Panc1 (cell line): ENCODE data around the gene PRKACB. TPM values are rescaled to one million over a fixed set of nuclear protein-coding genes. Genes with fewer than 3 reads are reported as not detected.

Experiments used
- ATAC-seq: fragments of 200-7000 bp; cut with Tn5 transposase; 2 replicates; pipeline ENCODE4 v1.9.1; 2020; ENCODE audit warnings: mild to moderate bottlenecking, moderate library complexity
- BruUV-seq: library from RNA; stranded (reverse); fragments of 400-500 nt; replicated peaks from 2 replicates; lab custom pipeline; 2021; lab: Mats Ljungman, UMichigan
- CTCF ChIA-PET: fragments of 300-600 bp; sonication (Branson Sonifier 250); formaldehyde crosslinking; loops from one replicate; lab custom pipeline; 2022; ENCODE audit warnings: antibody characterized with exemption; lab: Charles Lee
- POLR2A ChIA-PET: fragments of 300-600 bp; sonication (Branson Sonifier 250); formaldehyde crosslinking; loops from one replicate; lab custom pipeline; 2022; ENCODE audit warnings: antibody characterized with exemption; lab: Charles Lee
- DNase-seq: peaks from one replicate; pipeline ENCODE4 v3.0.0-alpha.2; 2010; ENCODE audit warnings: low read depth, low spot score
- H3K27ac ChIP-seq: 2 replicates; pipeline ENCODE4 v1.5.1; 2011; ENCODE audit warnings: mild to moderate bottlenecking, low read length, inconsistent platforms
- H3K27me3 ChIP-seq: fragments of 200-500 bp; sonication (Bioruptor generic); 2 replicates; pipeline ENCODE4 v1.6.0; 2014; ENCODE audit warnings: low read length, inconsistent platforms; ENCODE audit not compliant: control insufficient read depth, insufficient read depth
- H3K36me3 ChIP-seq: fragments of 200-500 bp; sonication (Bioruptor generic); 2 replicates; pipeline ENCODE4 v1.5.1; 2014; ENCODE audit warnings: inconsistent platforms, mild to moderate bottlenecking, low read length, moderate library complexity; ENCODE audit not compliant: control insufficient read depth, insufficient read depth
- H3K4me1 ChIP-seq: 2 replicates; pipeline ENCODE4 v1.5.1; 2011; ENCODE audit warnings: inconsistent platforms, mild to moderate bottlenecking, low read length, moderate library complexity; ENCODE audit not compliant: control insufficient read depth, insufficient read depth
- H3K4me3 ChIP-seq, 2 experiments: 2 replicates each; pipeline ENCODE4 v1.5.1; 2011 to 2012; ENCODE audit warnings: low read depth in 2 of 2, low read length in 2 of 2, mild to moderate bottlenecking in 2 of 2, inconsistent platforms in 1 of 2, moderate library complexity in 1 of 2
- H3K9me3 ChIP-seq: fragments of 200-500 bp; sonication (Bioruptor generic); 2 replicates; pipeline ENCODE4 v1.5.1; 2014; ENCODE audit warnings: low read depth, mild to moderate bottlenecking, inconsistent platforms, low read length, moderate library complexity; ENCODE audit not compliant: control insufficient read depth, insufficient read depth
- CTCF ChIP-seq: fragments of 450-650 bp; IDR thresholded peaks from 2 replicates; pipeline ENCODE4 v1.5.1; 2017; ENCODE audit warnings: mild to moderate bottlenecking
- POLR2AphosphoS5 ChIP-seq: IDR thresholded peaks from 2 replicates; pipeline ENCODE4 v1.6.1; 2012; ENCODE audit warnings: mild to moderate bottlenecking, low read depth, low read length, moderate library complexity
- REST ChIP-seq, 2 experiments: IDR thresholded peaks; 2 replicates each; pipeline ENCODE4 v1.6.1; 2011 to 2012; ENCODE audit warnings: low read depth in 2 of 2, control low read depth in 1 of 2, low read length in 1 of 2, mild to moderate bottlenecking in 1 of 2, moderate library complexity in 1 of 2; ENCODE audit not compliant: insufficient read depth in 1 of 2
- SIN3A ChIP-seq: IDR thresholded peaks from 2 replicates; pipeline ENCODE4 v1.6.1; 2012; ENCODE audit warnings: low read depth, mild to moderate bottlenecking, low read length, moderate library complexity, borderline replicate concordance; ENCODE audit not compliant: insufficient read depth
- TCF7L2 ChIP-seq: IDR thresholded peaks from 2 replicates; pipeline ENCODE4 v1.6.1; 2011; ENCODE audit warnings: mild to moderate bottlenecking, low read depth, low read length, inconsistent platforms
- in situ Hi-C: cut with HindIII; loops from 2 replicates; pipeline ENCODE4 v1.10.0; 2016; ENCODE audit warnings: low sequenced_read_pairs, low pct_unique_long_range_greater_than_20kb
- intact Hi-C: fragments of 100-400 bp; cut with micrococcal nuclease; formaldehyde crosslinking; loops from one replicate; pipeline ENCODE4 v1.10.0; 2022; ENCODE audit not compliant: unreplicated experiment
- total RNA-seq: library from RNA; stranded (reverse); gene quantifications from one replicate; pipeline ENCODE4 v1.2.1, GENCODE V29; 2021; ENCODE audit not compliant: unreplicated experiment

Gene PRKACB
- total RNA-seq, 1 experiment from 2014 or later = 54.9 TPM

DNA sequence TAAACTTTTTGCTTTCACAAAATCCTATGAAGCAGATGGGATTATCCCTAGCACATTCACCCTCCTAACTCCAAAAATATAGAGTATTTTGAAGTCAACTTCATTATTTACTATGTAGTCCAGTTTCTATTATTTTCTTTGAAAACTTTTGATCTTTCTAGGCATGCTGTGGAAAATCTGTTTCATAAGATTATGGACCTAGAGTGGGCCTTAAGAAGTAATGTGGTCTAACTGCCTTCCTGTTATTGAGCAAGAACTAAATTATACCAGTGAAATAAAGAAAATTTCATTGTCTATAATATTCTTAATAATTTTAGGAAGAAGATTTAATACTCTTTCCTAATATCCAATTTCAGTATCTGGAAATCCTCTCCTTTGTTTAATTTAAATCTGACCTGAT, 58.1 kb downstream of the PRKACB start:
- intact Hi-C loops = no loop called here
- ChIA-PET POLR2A (no interaction called here), CTCF (no interaction called here)
- BruUV-seq = no TSS peak
- H3K36me3 ChIP-seq = no peaks in the 10 kb centered on the region
- H3K4me3 ChIP-seq = no peak overlapping the region
- no peak for DNase-seq
- H3K9me3 ChIP-seq = no peaks in the 10 kb centered on the region
- no peak for ATAC-seq
- in situ Hi-C loops = no loop called here
- H3K27me3 ChIP-seq = no peaks in the 10 kb centered on the region
- TF ChIP-seq POLR2AphosphoS5 (no peak), REST (IDR thresholded peaks at IDR 0.05; ENCODE audit: insufficient read depth in 1 of 2, low read depth in 2 of 2, low read length in 1 of 2) (no peak), CTCF (no peak), SIN3A (no peak), TCF7L2 (no peak)
- H3K4me1 ChIP-seq = no peaks in the 10 kb centered on the region
- H3K27ac ChIP-seq = no peak overlapping the region

DNA sequence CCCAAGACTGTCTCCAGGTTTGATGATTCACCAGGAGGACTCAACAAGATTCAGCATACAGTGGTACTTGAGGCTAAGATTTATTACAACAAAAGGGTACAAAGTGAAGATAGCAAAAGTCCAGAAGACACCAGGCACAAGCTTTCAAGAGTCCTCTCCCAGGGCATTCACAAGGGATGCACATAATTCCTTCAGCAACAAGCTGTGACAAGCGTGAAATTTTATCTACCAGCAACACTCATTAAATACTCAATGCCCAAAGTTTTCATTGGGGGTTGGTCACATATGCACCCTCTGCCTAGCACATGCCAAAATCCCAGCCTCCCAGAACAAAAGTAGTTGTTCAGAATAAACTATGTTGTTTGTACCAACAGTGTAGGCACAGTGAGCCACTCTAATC, 62.3 kb downstream of the PRKACB start:
- ChIA-PET CTCF (no interaction called here), POLR2A (no interaction called here)
- BruUV-seq = no TSS peak

More for the DNA sequence above, 62.3 kb downstream of the PRKACB start:
- no peaks in the 10 kb centered on the region for H3K9me3 ChIP-seq
- no peaks in the 10 kb centered on the region for H3K27me3 ChIP-seq
- in situ Hi-C loops (no loop called here), intact Hi-C loops (no loop called here)
- TF ChIP-seq REST (IDR thresholded peaks at IDR 0.05; ENCODE audit: insufficient read depth in 1 of 2, low read depth in 2 of 2, low read length in 1 of 2) (no peak), SIN3A (no peak), TCF7L2 (no peak), CTCF (no peak), POLR2AphosphoS5 (no peak)
- H3K27ac ChIP-seq = no peak overlapping the region
- ATAC-seq (no peak), DNase-seq (no peak)
- H3K4me1 ChIP-seq = no peaks in the 10 kb centered on the region
- H3K4me3 ChIP-seq = no peak overlapping the region
- H3K36me3 ChIP-seq = no peaks in the 10 kb centered on the region
